Duodenal mucosa (tissue), 2 donors: Measurements from ENCODE around the gene PNPLA5.

Experiments
- H3K27ac ChIP-seq: one replicate; pipeline ENCODE4 v1.7.0; 2013; ENCODE audit warnings: low read depth, low read length
- H3K27me3 ChIP-seq, 2 donors: one replicate each; pipeline ENCODE4 v1.7.0; 2013; ENCODE audit warnings: low read length in 2 of 2, control low read depth in 1 of 2; ENCODE audit not compliant: insufficient read depth in 2 of 2, control insufficient read depth in 1 of 2
- H3K36me3 ChIP-seq, 2 donors: one replicate each; pipeline ENCODE4 v1.7.0; 2013; ENCODE audit warnings: low read length in 2 of 2, control low read depth in 1 of 2; ENCODE audit not compliant: insufficient read depth in 2 of 2, control insufficient read depth in 1 of 2
- H3K4me1 ChIP-seq, 2 donors: one replicate each; pipeline ENCODE4 v1.7.0; 2013; ENCODE audit warnings: low read length in 2 of 2, control low read depth in 1 of 2; ENCODE audit not compliant: insufficient read depth in 2 of 2, control insufficient read depth in 1 of 2
- H3K4me3 ChIP-seq, 2 donors: one replicate each; pipeline ENCODE4 v1.7.0; 2013; ENCODE audit warnings: low read length in 2 of 2, low read depth in 1 of 2
- H3K9ac ChIP-seq, 2 donors: one replicate each; pipeline ENCODE4 v1.7.0; 2013; ENCODE audit warnings: low read length in 2 of 2, low read depth in 1 of 2
- H3K9me3 ChIP-seq, 2 donors: one replicate each; pipeline ENCODE4 v1.7.0; 2013; ENCODE audit warnings: low read length in 2 of 2, control low read depth in 1 of 2; ENCODE audit not compliant: control insufficient read depth in 1 of 2

PNPLA5 gene

GRCh38 chr22:43891360-43892182 is at the start of gene PNPLA5:
Gene PNPLA5, minus strand, starts transcription at chr22:43892013. Its CDS starts 133 bp downstream, at chr22:43891880.
- H3K27me3 ChIP-seq, result peaks cover 34 to 51% of the 10 kb centered on the region in 2 donors

GRCh38 chr22:43941449-43941848 is 49.6 kb upstream of the PNPLA5 start:
- Histone ChIP-seq H3K9ac (no peak overlapping the region), H3K9me3 (no peaks in the 10 kb centered on the region)

More at GRCh38 chr22:43891360-43892182, at the start of gene PNPLA5:
- Histone ChIP-seq H3K9me3 (no peaks in the 10 kb centered on the region), H3K4me1 (no peaks in the 10 kb centered on the region), H3K27ac (no peak within 1 kb of the TSS), H3K4me3 (no peak within 1 kb of the TSS), H3K9ac (no peak within 1 kb of the TSS), H3K36me3 (no peaks in the 10 kb centered on the region)

GRCh38 chr22:43931771-43932170 is 40.0 kb upstream of the PNPLA5 start:
- Histone ChIP-seq H3K36me3 (peaks cover 0 to 14% of the 10 kb centered on the region in 2 donors), H3K27ac (no peak overlapping the region), H3K27me3 (no peaks in the 10 kb centered on the region), H3K9me3 (no peaks in the 10 kb centered on the region), H3K4me3 (no peak overlapping the region), H3K4me1 (no peaks in the 10 kb centered on the region), H3K9ac (no peak overlapping the region)

More at GRCh38 chr22:43941449-43941848, 49.6 kb upstream of the PNPLA5 start:
- Histone ChIP-seq H3K4me3 (no peak overlapping the region), H3K36me3 (peaks cover 0 to 16% of the 10 kb centered on the region in 2 donors), H3K4me1 (no peaks in the 10 kb centered on the region), H3K27ac (no peak overlapping the region), H3K27me3 (no peaks in the 10 kb centered on the region)

GRCh38 chr22:43928908-43929307 is 37.1 kb upstream of the PNPLA5 start:
- peaks cover 6 to 16% of the 10 kb centered on the region in 2 donors for H3K4me1 ChIP-seq
- H3K9ac ChIP-seq, result no peak overlapping the region
- no peaks in the 10 kb centered on the region for H3K9me3 ChIP-seq
- no peaks in the 10 kb centered on the region for H3K27me3 ChIP-seq
- no peak overlapping the region for H3K27ac ChIP-seq
- no peak overlapping the region for H3K4me3 ChIP-seq
- peaks cover 0 to 9% of the 10 kb centered on the region in 2 donors for H3K36me3 ChIP-seq

- no peak overlapping the region for H3K9ac ChIP-seq
- no peaks in the 10 kb centered on the region for H3K27me3 ChIP-seq
- peaks cover 0 to 9% of the 10 kb centered on the region in 2 donors for H3K36me3 ChIP-seq
- H3K4me3 ChIP-seq, result no peak overlapping the region
- H3K27ac ChIP-seq, result no peak overlapping the region
- no peaks in the 10 kb centered on the region for H3K9me3 ChIP-seq
- H3K4me1 ChIP-seq, result peaks cover 6 to 18% of the 10 kb centered on the region in 2 donors
Measured at GRCh38 chr22:43928468-43928867, 36.7 kb upstream of the PNPLA5 start.

GRCh38 chr22:43926349-43926710 is 34.5 kb upstream of the PNPLA5 start:
- peaks cover 6 to 24% of the 10 kb centered on the region in 2 donors for H3K4me1 ChIP-seq
- H3K9ac ChIP-seq, result no peak overlapping the region
- H3K36me3 ChIP-seq, result peaks cover 0 to 2% of the 10 kb centered on the region in 2 donors
- no peak overlapping the region for H3K4me3 ChIP-seq
- no peaks in the 10 kb centered on the region for H3K27me3 ChIP-seq
- H3K9me3 ChIP-seq, result no peaks in the 10 kb centered on the region
- H3K27ac ChIP-seq, result no peak overlapping the region

GRCh38 chr22:43925433-43926348 is 33.9 kb upstream of the PNPLA5 start:
- Histone ChIP-seq H3K9me3 (no peaks in the 10 kb centered on the region), H3K27me3 (no peaks in the 10 kb centered on the region), H3K4me1 (peaks cover 6 to 24% of the 10 kb centered on the region in 2 donors), H3K27ac (no peak overlapping the region), H3K36me3 (peaks cover 0 to 2% of the 10 kb centered on the region in 2 donors), H3K9ac (peak overlapping the region in 1 of 2 donors; percentile 1), H3K4me3 (peak overlapping the region in 1 of 2 donors; percentile 37)

GRCh38 chr22:43924877-43925276 is 33.1 kb upstream of the PNPLA5 start:
- H3K9me3 ChIP-seq, result no peaks in the 10 kb centered on the region
- no peaks in the 10 kb centered on the region for H3K27me3 ChIP-seq
- H3K4me3 ChIP-seq, result peak overlapping the region in 1 of 2 donors; percentile 37
- no peak overlapping the region for H3K27ac ChIP-seq
- peaks cover 6 to 24% of the 10 kb centered on the region in 2 donors for H3K4me1 ChIP-seq
- H3K36me3 ChIP-seq, result peaks cover 0 to 2% of the 10 kb centered on the region in 2 donors
- peak overlapping the region in 1 of 2 donors; percentile 1 for H3K9ac ChIP-seq

- H3K27me3 ChIP-seq, result no peaks in the 10 kb centered on the region
Measured at GRCh38 chr22:43923631-43924464, 32.0 kb upstream of the PNPLA5 start, which contains the start of gene PNPLA3. Gene PNPLA3, plus strand, starts transcription at chr22:43923805. Its CDS starts 107 bp downstream, at chr22:43923912.

More at GRCh38 chr22:43923631-43924464, 32.0 kb upstream of the PNPLA5 start, which contains the start of gene PNPLA3:
- H3K36me3 ChIP-seq, result peaks cover 0 to under 1% of the 10 kb centered on the region in 2 donors
- H3K9ac ChIP-seq, result peak within 1 kb of the TSS in 1 of 2 donors; percentile 63
- H3K4me3 ChIP-seq, result peak within 1 kb of the TSS; percentile 60 to 68
- no peak within 1 kb of the TSS for H3K27ac ChIP-seq
- H3K9me3 ChIP-seq, result no peaks in the 10 kb centered on the region
- peaks cover 6 to 24% of the 10 kb centered on the region in 2 donors for H3K4me1 ChIP-seq
